ENCODE results near the gene LHX5. TPM values are rescaled to one million over a fixed set of nuclear protein-coding genes. Genes with fewer than 3 reads are reported as not detected.
"Not testable (repeated sequence)": the region's sequence is repeated elsewhere in the genome, so short reads cannot be mapped to it uniquely, and the experiment has no call there.

LHX5 gene
- total RNA-seq, 2 experiments from 2014 or later: not detected

GRCh38 chr12:113495941-113496340, 24.3 kb upstream of the LHX5 start:
- DNase-seq; H3K9me3 Mint-ChIP-seq; intact Hi-C loops (cut with micrococcal nuclease); H3K27ac Mint-ChIP-seq; H3K36me3 Mint-ChIP-seq (ENCODE audit: low read depth); CTCF ChIA-PET; H3K4me1 Mint-ChIP-seq (ENCODE audit: low read depth); H3K4me3 Mint-ChIP-seq: not testable (repeated sequence)
- peaks cover 20% of the 10 kb centered on the region for H3K27me3 Mint-ChIP-seq (ENCODE audit: low read depth)

GRCh38 chr12:113488322-113488721, 16.7 kb upstream of the LHX5 start:
- H3K27me3 Mint-ChIP-seq (ENCODE audit: low read depth): peaks cover 28% of the 10 kb centered on the region
- DNase-seq: no peak
- intact Hi-C loops (cut with micrococcal nuclease): no loop called here
- no peaks in the 10 kb centered on the region for H3K36me3 Mint-ChIP-seq (ENCODE audit: low read depth)
- H3K9me3 Mint-ChIP-seq: peaks cover 7% of the 10 kb centered on the region
- CTCF ChIA-PET: no interaction called here
- H3K4me3 Mint-ChIP-seq: no peak overlapping the region
- H3K4me1 Mint-ChIP-seq (ENCODE audit: low read depth): no peaks in the 10 kb centered on the region
- H3K27ac Mint-ChIP-seq: no peak overlapping the region

GRCh38 chr12:113486722-113487121, 15.1 kb upstream of the LHX5 start:
- H3K4me3 Mint-ChIP-seq: no peak overlapping the region
- no peak for DNase-seq
- H3K9me3 Mint-ChIP-seq: peaks cover 7% of the 10 kb centered on the region
- peaks cover 38% of the 10 kb centered on the region for H3K27me3 Mint-ChIP-seq (ENCODE audit: low read depth)
- no peaks in the 10 kb centered on the region for H3K4me1 Mint-ChIP-seq (ENCODE audit: low read depth)
- CTCF ChIA-PET: no interaction called here
- intact Hi-C loops (cut with micrococcal nuclease): no loop called here
- no peaks in the 10 kb centered on the region for H3K36me3 Mint-ChIP-seq (ENCODE audit: low read depth)
- H3K27ac Mint-ChIP-seq: no peak overlapping the region

GRCh38 chr12:113485330-113485729, 13.7 kb upstream of the LHX5 start:
- no peak for DNase-seq
- Mint-ChIP-seq H3K27ac (no peak overlapping the region), H3K27me3 (ENCODE audit: low read depth) (peaks cover 50% of the 10 kb centered on the region), H3K36me3 (ENCODE audit: low read depth) (no peaks in the 10 kb centered on the region), H3K9me3 (no peaks in the 10 kb centered on the region), H3K4me1 (ENCODE audit: low read depth) (no peaks in the 10 kb centered on the region), H3K4me3 (no peak overlapping the region)
- intact Hi-C loops (cut with micrococcal nuclease): no loop called here
- CTCF ChIA-PET: no interaction called here

- Mint-ChIP-seq H3K4me1 (ENCODE audit: low read depth) (no peaks in the 10 kb centered on the region), H3K9me3 (no peaks in the 10 kb centered on the region), H3K4me3 (no peak overlapping the region), H3K36me3 (ENCODE audit: low read depth) (no peaks in the 10 kb centered on the region), H3K27me3 (ENCODE audit: low read depth) (peaks cover 66% of the 10 kb centered on the region), H3K27ac (no peak overlapping the region)
- CTCF ChIA-PET: interaction anchor here (0.8 kb wide), 1 partner anchor 22 kb away, joined by 3 read pairs; no protein-coding TSS in a partner anchor
- no peak for DNase-seq
- intact Hi-C loops (cut with micrococcal nuclease): no loop called here
These were observed 10.7 kb upstream of the LHX5 start for GRCh38 chr12:113482334-113482733.

- Mint-ChIP-seq H3K27me3 (ENCODE audit: low read depth) (peaks cover 67% of the 10 kb centered on the region), H3K4me1 (ENCODE audit: low read depth) (no peaks in the 10 kb centered on the region), H3K27ac (no peak overlapping the region), H3K4me3 (no peak overlapping the region), H3K36me3 (ENCODE audit: low read depth) (no peaks in the 10 kb centered on the region), H3K9me3 (no peaks in the 10 kb centered on the region)
- CTCF ChIA-PET: interaction anchor here (0.6 to 1.6 kb wide), 2 partner anchors 19 to 242 kb away, joined by 3 read pairs; no protein-coding TSS in a partner anchor
- no peak for DNase-seq
- intact Hi-C loops (cut with micrococcal nuclease): loop anchor here (2.0 kb wide), 1 partner anchor 14 kb away; no protein-coding TSS in a partner anchor
These were observed 8.8 kb upstream of the LHX5 start for GRCh38 chr12:113480336-113480971.

- DNase-seq: peak; percentile 60
- Mint-ChIP-seq H3K27ac (peak overlapping the region; percentile 36), H3K4me1 (ENCODE audit: low read depth) (no peaks in the 10 kb centered on the region), H3K4me3 (no peak overlapping the region), H3K27me3 (ENCODE audit: low read depth) (peaks cover 74% of the 10 kb centered on the region), H3K36me3 (ENCODE audit: low read depth) (no peaks in the 10 kb centered on the region), H3K9me3 (no peaks in the 10 kb centered on the region)
- CTCF ChIA-PET: interaction anchor here (0.6 to 1.6 kb wide), 3 partner anchors 18 to 243 kb away, joined by 3 to 4 read pairs (median 3); no protein-coding TSS in a partner anchor
- intact Hi-C loops (cut with micrococcal nuclease): loop anchor here (2.0 to 10.0 kb wide), 3 partner anchors 13 to 1205 kb away; partner anchors contain the start of gene TBX3
These were observed 8.1 kb upstream of the LHX5 start for GRCh38 chr12:113479590-113480335.

- Mint-ChIP-seq H3K27me3 (ENCODE audit: low read depth) (peaks cover 76% of the 10 kb centered on the region), H3K4me3 (no peak overlapping the region), H3K27ac (peak overlapping the region; percentile 3), H3K9me3 (no peaks in the 10 kb centered on the region), H3K36me3 (ENCODE audit: low read depth) (no peaks in the 10 kb centered on the region), H3K4me1 (ENCODE audit: low read depth) (peaks cover 5% of the 10 kb centered on the region)
- no peak for DNase-seq
- CTCF ChIA-PET: interaction anchor here (1.2 kb wide), 1 partner anchor 17 kb away, joined by 4 read pairs; no protein-coding TSS in a partner anchor
- intact Hi-C loops (cut with micrococcal nuclease): loop anchor here (10.0 kb wide), 2 partner anchors 966 to 1206 kb away; partner anchors contain the start of gene TBX3
These were observed 7.5 kb upstream of the LHX5 start for GRCh38 chr12:113479216-113479589.

- Mint-ChIP-seq H3K27ac (no peak overlapping the region), H3K9me3 (no peaks in the 10 kb centered on the region), H3K4me1 (ENCODE audit: low read depth) (peaks cover 5% of the 10 kb centered on the region), H3K4me3 (no peak overlapping the region), H3K36me3 (ENCODE audit: low read depth) (no peaks in the 10 kb centered on the region), H3K27me3 (ENCODE audit: low read depth) (peaks cover 84% of the 10 kb centered on the region)
- CTCF ChIA-PET: interaction anchor here (1.2 kb wide), 1 partner anchor 17 kb away, joined by 4 read pairs; no protein-coding TSS in a partner anchor
- DNase-seq: no peak
- intact Hi-C loops (cut with micrococcal nuclease): loop anchor here (10.0 kb wide), 2 partner anchors 966 to 1206 kb away; partner anchors contain the start of gene TBX3
These were observed 6.8 kb upstream of the LHX5 start for GRCh38 chr12:113478351-113479011.

GRCh38 chr12:113477842-113478215, 6.2 kb upstream of the LHX5 start:
- Mint-ChIP-seq H3K36me3 (ENCODE audit: low read depth) (no peaks in the 10 kb centered on the region), H3K27ac (no peak overlapping the region), H3K27me3 (ENCODE audit: low read depth) (peaks cover 84% of the 10 kb centered on the region), H3K4me1 (ENCODE audit: low read depth) (peaks cover 5% of the 10 kb centered on the region), H3K4me3 (no peak overlapping the region), H3K9me3 (no peaks in the 10 kb centered on the region)
- DNase-seq: no peak
- intact Hi-C loops (cut with micrococcal nuclease): loop anchor here (10.0 kb wide), 2 partner anchors 967 to 1207 kb away; partner anchors contain the start of gene TBX3
- CTCF ChIA-PET: no interaction called here

- Mint-ChIP-seq H3K4me3 (no peak overlapping the region), H3K27me3 (ENCODE audit: low read depth) (peaks cover 84% of the 10 kb centered on the region), H3K27ac (no peak overlapping the region), H3K4me1 (ENCODE audit: low read depth) (peaks cover 5% of the 10 kb centered on the region), H3K9me3 (no peaks in the 10 kb centered on the region), H3K36me3 (ENCODE audit: low read depth) (no peaks in the 10 kb centered on the region)
- intact Hi-C loops (cut with micrococcal nuclease): loop anchor here (10.0 kb wide), 2 partner anchors 967 to 1207 kb away; partner anchors contain the start of gene TBX3
- DNase-seq: no peak
- CTCF ChIA-PET: no interaction called here
These were observed 5.6 kb upstream of the LHX5 start for GRCh38 chr12:113477171-113477841.
